Temporal lobe (tissue), 1 donor: ENCODE data around the gene RAB12. TPM values are rescaled to one million over a fixed set of nuclear protein-coding genes. Genes with fewer than 3 reads are reported as not detected.

ENCODE experiments used
- total RNA-seq: library from RNA; depleted of rRNA; stranded (reverse); fragments of >200 nt; gene quantifications from one replicate; pipeline ENCODE4 v1.2.3, GENCODE V29; 2014

RAB12 gene
- total RNA-seq, 1 donor from 2014 or later, result 59.0 TPM

Other genes starting within 250 kb of the RAB12 start
- 14.5 TPM for gene MTCL1, start 96.1 kb downstream of the RAB12 start, total RNA-seq